Left ventricle myocardium inferior (tissue), 1 donor: ENCODE results near the gene DCAF15. TPM values are rescaled to one million over a fixed set of nuclear protein-coding genes. Genes with fewer than 3 reads are reported as not detected.
A peak's percentile ranks its signal among the peaks of the same experiment; 100 is the strongest.

Experiments used
- DNase-seq: peaks from one replicate; pipeline ENCODE4 v3.0.0-alpha.2; 2020
- H3K27ac ChIP-seq: fragments of 200-600 bp; replicated peaks from 2 replicates; pipeline ENCODE4 v1.8.0; 2021
- H3K27me3 ChIP-seq: fragments of 200-600 bp; 2 replicates; pipeline ENCODE4 v1.8.0; 2021; ENCODE audit warnings: low read depth
- H3K36me3 ChIP-seq: fragments of 200-600 bp; 2 replicates; pipeline ENCODE4 v1.8.0; 2021
- H3K4me1 ChIP-seq: fragments of 200-600 bp; 2 replicates; pipeline ENCODE4 v1.8.0; 2021
- H3K4me3 ChIP-seq: fragments of 200-600 bp; 2 replicates; pipeline ENCODE4 v1.8.0; 2021; ENCODE audit warnings: mild to moderate bottlenecking, moderate library complexity
- H3K9me3 ChIP-seq: fragments of 200-600 bp; replicated peaks from 2 replicates; pipeline ENCODE4 v1.8.0; 2021
- CTCF ChIP-seq: fragments of 200-600 bp; IDR thresholded peaks from 2 replicates; pipeline ENCODE4 v1.8.0; 2021; ENCODE audit warnings: antibody characterized with exemption, mild to moderate bottlenecking, borderline replicate concordance
- intact Hi-C: fragments of 100-400 bp; cut with micrococcal nuclease; formaldehyde crosslinking; loops from one replicate; pipeline ENCODE4 v1.11.0; 2022
- total RNA-seq: library from RNA; stranded (reverse); fragmentation: NEBNext Ultra II Directional; extraction: Animal tissue kit (Norgen Biotek cat#: 25700); gene quantifications from one replicate; pipeline ENCODE4 v1.2.1, GENCODE V29; 2021
- donor health status: DM: no; HTN: yes; CAD: no; lungs with severe emphysema.

The DCAF15 gene
- total RNA-seq, 1 donor from 2014 or later: 17.0 TPM

GRCh38 chr19:13937479-13938300 is 14.6 kb upstream of the DCAF15 start:
- H3K27ac ChIP-seq: no peak overlapping the region
- peak overlapping the region; percentile 27 for H3K4me3 ChIP-seq
- intact Hi-C loops: no loop called here
- H3K36me3 ChIP-seq: no peaks in the 10 kb centered on the region
- peaks cover 7% of the 10 kb centered on the region for H3K4me1 ChIP-seq
- no peak for DNase-seq
- TF ChIP-seq CTCF: no peak
- no peaks in the 10 kb centered on the region for H3K9me3 ChIP-seq
- peaks cover 28% of the 10 kb centered on the region for H3K27me3 ChIP-seq

GRCh38 chr19:13938301-13939064 is 13.8 kb upstream of the DCAF15 start, which contains the start of gene PODNL1:
PODNL1 (minus strand) TSS chr19:13938417; CDS start chr19:13938181, 236 bp downstream.
- no peak for DNase-seq
- intact Hi-C loops: no loop called here
- Histone ChIP-seq H3K4me1 (peaks cover 7% of the 10 kb centered on the region), H3K36me3 (no peaks in the 10 kb centered on the region), H3K9me3 (no peaks in the 10 kb centered on the region), H3K27me3 (peaks cover 28% of the 10 kb centered on the region), H3K4me3 (peak within 1 kb of the TSS; percentile 27), H3K27ac (no peak within 1 kb of the TSS)
- no peak for TF ChIP-seq CTCF

- DNase-seq: no peak
- TF ChIP-seq CTCF: no peak
- intact Hi-C loops: no loop called here
- Histone ChIP-seq H3K4me3 (no peak overlapping the region), H3K36me3 (no peaks in the 10 kb centered on the region), H3K9me3 (no peaks in the 10 kb centered on the region), H3K4me1 (peaks cover 7% of the 10 kb centered on the region), H3K27ac (no peak overlapping the region), H3K27me3 (peaks cover 9% of the 10 kb centered on the region)
Measured at GRCh38 chr19:13942023-13942684, 10.2 kb upstream of the DCAF15 start.

- H3K4me3 ChIP-seq: no peak overlapping the region
- H3K9me3 ChIP-seq: no peaks in the 10 kb centered on the region
- H3K4me1 ChIP-seq: no peaks in the 10 kb centered on the region
- no peaks in the 10 kb centered on the region for H3K36me3 ChIP-seq
- DNase-seq: no peak
- no peak for TF ChIP-seq CTCF
- no peaks in the 10 kb centered on the region for H3K27me3 ChIP-seq
- no peak overlapping the region for H3K27ac ChIP-seq
- intact Hi-C loops: no loop called here
Measured at GRCh38 chr19:13946414-13946813, 5.9 kb upstream of the DCAF15 start.

- Histone ChIP-seq H3K4me1 (peaks cover 24% of the 10 kb centered on the region), H3K27ac (no peak overlapping the region), H3K36me3 (peaks cover 18% of the 10 kb centered on the region), H3K9me3 (no peaks in the 10 kb centered on the region), H3K4me3 (no peak overlapping the region), H3K27me3 (no peaks in the 10 kb centered on the region)
- TF ChIP-seq CTCF: no peak
- intact Hi-C loops: no loop called here
- DNase-seq: no peak
Measured at GRCh38 chr19:13951043-13951442, 1.3 kb upstream of the DCAF15 start.
